ENCODE measurements around the gene CMSS1. TPM values are rescaled to one million over a fixed set of nuclear protein-coding genes. Genes with fewer than 3 reads are reported as not detected.

The CMSS1 gene
- polyA plus RNA-seq, 1 donor from 2014 or later, result 31.8 TPM

GRCh38 chr3:99861216-99861615 is 43.6 kb downstream of the CMSS1 start:
- Histone ChIP-seq H3K27me3 (ENCODE audit: insufficient read depth, low read depth, low read length) (no peaks in the 10 kb centered on the region), H3K36me3 (ENCODE audit: insufficient read depth, low read length) (no peaks in the 10 kb centered on the region), H4K20me1 (ENCODE audit: insufficient read depth) (no peaks in the 10 kb centered on the region), H3K79me2 (replicated peaks; ENCODE audit: insufficient read depth, low read length) (no peaks in the 10 kb centered on the region), H3K9ac (ENCODE audit: low read length) (no peak overlapping the region), H3K9me2 (ENCODE audit: insufficient read depth, low read length) (no peaks in the 10 kb centered on the region), H2AFZ (ENCODE audit: low read depth, low read length) (no peak overlapping the region), H3K27ac (ENCODE audit: low read length) (no peak overlapping the region), H3K9me3 (ENCODE audit: low read length) (no peaks in the 10 kb centered on the region), H3K4me3 (ENCODE audit: low read length) (no peak overlapping the region), H3K4me2 (ENCODE audit: low read length) (no peak overlapping the region), H3F3A (ENCODE audit: insufficient read depth, low read length, poor library complexity, severe bottlenecking) (no peaks in the 10 kb centered on the region)
- TF ChIP-seq, protein P1, sequence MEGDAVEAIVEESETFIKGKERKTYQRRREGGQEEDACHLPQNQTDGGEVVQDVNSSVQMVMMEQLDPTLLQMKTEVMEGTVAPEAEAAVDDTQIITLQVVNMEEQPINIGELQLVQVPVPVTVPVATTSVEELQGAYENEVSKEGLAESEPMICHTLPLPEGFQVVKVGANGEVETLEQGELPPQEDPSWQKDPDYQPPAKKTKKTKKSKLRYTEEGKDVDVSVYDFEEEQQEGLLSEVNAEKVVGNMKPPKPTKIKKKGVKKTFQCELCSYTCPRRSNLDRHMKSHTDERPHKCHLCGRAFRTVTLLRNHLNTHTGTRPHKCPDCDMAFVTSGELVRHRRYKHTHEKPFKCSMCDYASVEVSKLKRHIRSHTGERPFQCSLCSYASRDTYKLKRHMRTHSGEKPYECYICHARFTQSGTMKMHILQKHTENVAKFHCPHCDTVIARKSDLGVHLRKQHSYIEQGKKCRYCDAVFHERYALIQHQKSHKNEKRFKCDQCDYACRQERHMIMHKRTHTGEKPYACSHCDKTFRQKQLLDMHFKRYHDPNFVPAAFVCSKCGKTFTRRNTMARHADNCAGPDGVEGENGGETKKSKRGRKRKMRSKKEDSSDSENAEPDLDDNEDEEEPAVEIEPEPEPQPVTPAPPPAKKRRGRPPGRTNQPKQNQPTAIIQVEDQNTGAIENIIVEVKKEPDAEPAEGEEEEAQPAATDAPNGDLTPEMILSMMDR (IDR thresholded peaks at IDR 0.05; ENCODE audit: poor library complexity, severe bottlenecking), result no peak

- no peak overlapping the region for H3K4me2 ChIP-seq (ENCODE audit: low read length)
- no peaks in the 10 kb centered on the region for H3K9me3 ChIP-seq (ENCODE audit: low read length)
- H3K36me3 ChIP-seq (ENCODE audit: insufficient read depth, low read length), result no peaks in the 10 kb centered on the region
- no peaks in the 10 kb centered on the region for H3F3A ChIP-seq (ENCODE audit: insufficient read depth, low read length, poor library complexity, severe bottlenecking)
- no peak overlapping the region for H3K4me3 ChIP-seq (ENCODE audit: low read length)
- H2AFZ ChIP-seq (ENCODE audit: low read depth, low read length), result no peak overlapping the region
- no peaks in the 10 kb centered on the region for H3K27me3 ChIP-seq (ENCODE audit: insufficient read depth, low read depth, low read length)
- no peak overlapping the region for H3K27ac ChIP-seq (ENCODE audit: low read length)
- no peaks in the 10 kb centered on the region for H3K9me2 ChIP-seq (ENCODE audit: insufficient read depth, low read length)
- TF ChIP-seq, protein P1 (IDR thresholded peaks at IDR 0.05; ENCODE audit: poor library complexity, severe bottlenecking), result no peak
- TF ChIP-seq EP300 (conservative IDR thresholded peaks at IDR 0.05; ENCODE audit: poor library complexity, severe bottlenecking) (no peak), TAF1 (IDR thresholded peaks at IDR 0.05; ENCODE audit: low read depth) (no peak), EZH2 (IDR thresholded peaks at IDR 0.05; ENCODE audit: borderline replicate concordance, insufficient read depth, low read length, poor library complexity, severe bottlenecking) (no peak), RAD21 (conservative IDR thresholded peaks at IDR 0.05) (no peak), MXI1 (conservative IDR thresholded peaks at IDR 0.05; ENCODE audit: poor library complexity, severe bottlenecking) (no peak)
- no peak overlapping the region for H3K9ac ChIP-seq (ENCODE audit: low read length)
- no peaks in the 10 kb centered on the region for H4K20me1 ChIP-seq (ENCODE audit: insufficient read depth)
- no peaks in the 10 kb centered on the region for H3K79me2 ChIP-seq (replicated peaks; ENCODE audit: insufficient read depth, low read length)
Observed at GRCh38 chr3:99862208-99862607, 44.5 kb downstream of the CMSS1 start.

GRCh38 chr3:99863002-99863401 is 45.3 kb downstream of the CMSS1 start:
- no peaks in the 10 kb centered on the region for H3F3A ChIP-seq (ENCODE audit: insufficient read depth, low read length, poor library complexity, severe bottlenecking)
- no peaks in the 10 kb centered on the region for H4K20me1 ChIP-seq (ENCODE audit: insufficient read depth)
- H3K9me2 ChIP-seq (ENCODE audit: insufficient read depth, low read length), result no peaks in the 10 kb centered on the region
- H3K9ac ChIP-seq (ENCODE audit: low read length), result no peak overlapping the region
- no peak overlapping the region for H3K4me2 ChIP-seq (ENCODE audit: low read length)
- no peaks in the 10 kb centered on the region for H3K36me3 ChIP-seq (ENCODE audit: insufficient read depth, low read length)
- no peaks in the 10 kb centered on the region for H3K9me3 ChIP-seq (ENCODE audit: low read length)
- H3K27me3 ChIP-seq (ENCODE audit: insufficient read depth, low read depth, low read length), result no peaks in the 10 kb centered on the region
- H3K79me2 ChIP-seq (replicated peaks; ENCODE audit: insufficient read depth, low read length), result no peaks in the 10 kb centered on the region
- no peak overlapping the region for H3K27ac ChIP-seq (ENCODE audit: low read length)
- no peak overlapping the region for H2AFZ ChIP-seq (ENCODE audit: low read depth, low read length)
- TF ChIP-seq, protein P1 (IDR thresholded peaks at IDR 0.05; ENCODE audit: poor library complexity, severe bottlenecking), result no peak
- TF ChIP-seq MXI1 (conservative IDR thresholded peaks at IDR 0.05; ENCODE audit: poor library complexity, severe bottlenecking) (no peak), SMC3 (conservative IDR thresholded peaks at IDR 0.05; ENCODE audit: poor library complexity) (no peak), POLR2AphosphoS5 (IDR thresholded peaks at IDR 0.05) (no peak), TAF1 (IDR thresholded peaks at IDR 0.05; ENCODE audit: low read depth) (no peak), EZH2 (IDR thresholded peaks at IDR 0.05; ENCODE audit: borderline replicate concordance, insufficient read depth, low read length, poor library complexity, severe bottlenecking) (no peak), REST (IDR thresholded peaks at IDR 0.05; ENCODE audit: borderline replicate concordance) (no peak), EP300 (conservative IDR thresholded peaks at IDR 0.05; ENCODE audit: poor library complexity, severe bottlenecking) (no peak), RAD21 (conservative IDR thresholded peaks at IDR 0.05) (no peak)
- H3K4me3 ChIP-seq (ENCODE audit: low read length), result no peak overlapping the region
